ENCODE measurements around the gene SKAP1.
"Not testable (repeated sequence)": the region's sequence is repeated elsewhere in the genome, so short reads cannot be mapped to it uniquely, and the experiment has no call there.

SKAP1 gene

GRCh38 chr17:48282303-48282702, 147.7 kb downstream of the SKAP1 start:
- DNase-seq (ENCODE audit: low spot score), result no peak

GRCh38 chr17:48278760-48279491, 151.1 kb downstream of the SKAP1 start:
- no peak for DNase-seq (ENCODE audit: low spot score)

GRCh38 chr17:48276776-48277175, 153.2 kb downstream of the SKAP1 start:
- no peak for DNase-seq (ENCODE audit: low spot score)

DNA sequence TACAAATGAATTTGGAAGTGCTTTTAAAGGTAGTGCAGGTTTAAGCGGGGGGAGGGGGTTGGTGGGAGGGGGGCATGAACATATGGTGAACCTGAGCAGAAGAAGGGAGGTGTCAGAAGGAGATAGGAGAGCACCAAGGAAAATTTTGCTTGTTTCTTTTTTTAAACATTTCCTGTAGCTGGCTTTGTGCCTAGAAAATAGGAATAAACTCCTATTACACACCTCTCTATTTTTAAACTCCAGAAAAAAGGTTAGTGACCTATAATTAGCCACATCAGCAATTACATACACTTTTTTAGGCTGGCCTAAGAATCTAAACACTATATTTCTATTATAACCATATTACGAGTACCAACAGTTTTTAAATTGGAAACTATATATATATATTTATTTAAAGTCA, 159.1 kb downstream of the SKAP1 start:
- no peak for DNase-seq (ENCODE audit: low spot score)

DNA sequence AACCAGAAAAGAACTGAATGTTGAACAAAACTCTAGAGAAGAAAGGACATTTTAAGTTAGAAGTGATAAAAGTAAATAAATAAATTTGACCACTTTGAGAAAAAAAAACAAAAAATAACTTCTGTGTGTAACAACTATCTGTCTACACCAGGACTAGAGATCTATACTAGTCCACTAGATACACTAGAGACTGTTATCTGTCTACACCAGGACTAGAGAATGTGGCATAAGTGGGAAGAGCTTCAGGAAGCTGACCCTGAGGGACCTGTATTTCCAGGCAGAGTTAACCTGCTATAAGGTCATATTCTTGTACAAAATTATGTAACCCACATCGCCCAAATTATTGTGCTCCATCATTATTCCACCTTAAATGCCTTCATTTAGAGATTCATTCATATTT, 160.8 kb downstream of the SKAP1 start:
- no peak for DNase-seq (ENCODE audit: low spot score)

- no peak for DNase-seq (ENCODE audit: low spot score)
These were observed 166.3 kb downstream of the SKAP1 start for GRCh38 chr17:48263731-48264035.

DNA sequence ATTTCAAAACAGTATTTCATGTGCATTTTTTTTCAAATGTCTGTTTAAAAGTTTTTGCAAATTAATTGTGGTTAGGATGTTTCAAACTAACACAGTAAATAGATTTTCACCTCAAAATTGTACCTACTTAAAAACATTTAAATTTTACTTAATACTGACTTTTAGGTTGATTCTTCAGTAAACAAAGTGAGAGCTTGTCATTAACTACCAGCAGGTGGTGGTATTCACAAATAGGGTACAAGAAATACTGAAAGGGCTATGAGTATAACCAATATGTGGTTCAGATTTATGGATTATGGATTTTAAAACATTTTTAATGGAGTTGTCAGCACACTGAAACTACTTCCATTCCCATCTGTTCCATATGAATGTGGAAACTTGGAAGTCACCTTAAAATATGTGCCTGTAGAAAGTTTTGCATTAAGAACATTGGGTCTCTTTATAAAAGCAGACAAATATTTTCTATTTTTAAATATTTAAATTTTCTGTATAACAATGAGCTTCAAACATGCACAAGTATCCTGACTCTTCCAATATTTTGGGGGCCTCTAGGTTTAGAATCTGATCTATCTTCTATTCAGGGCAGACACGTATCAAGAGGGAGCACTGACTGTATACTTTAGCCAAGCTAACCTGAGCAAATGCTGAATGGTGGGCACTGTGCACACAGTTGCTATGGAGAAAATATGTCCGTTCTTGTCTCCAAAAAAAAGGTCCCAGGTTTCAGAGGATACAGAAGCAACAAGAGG, 166.9 kb downstream of the SKAP1 start:
- no peak for DNase-seq (ENCODE audit: low spot score)

DNA sequence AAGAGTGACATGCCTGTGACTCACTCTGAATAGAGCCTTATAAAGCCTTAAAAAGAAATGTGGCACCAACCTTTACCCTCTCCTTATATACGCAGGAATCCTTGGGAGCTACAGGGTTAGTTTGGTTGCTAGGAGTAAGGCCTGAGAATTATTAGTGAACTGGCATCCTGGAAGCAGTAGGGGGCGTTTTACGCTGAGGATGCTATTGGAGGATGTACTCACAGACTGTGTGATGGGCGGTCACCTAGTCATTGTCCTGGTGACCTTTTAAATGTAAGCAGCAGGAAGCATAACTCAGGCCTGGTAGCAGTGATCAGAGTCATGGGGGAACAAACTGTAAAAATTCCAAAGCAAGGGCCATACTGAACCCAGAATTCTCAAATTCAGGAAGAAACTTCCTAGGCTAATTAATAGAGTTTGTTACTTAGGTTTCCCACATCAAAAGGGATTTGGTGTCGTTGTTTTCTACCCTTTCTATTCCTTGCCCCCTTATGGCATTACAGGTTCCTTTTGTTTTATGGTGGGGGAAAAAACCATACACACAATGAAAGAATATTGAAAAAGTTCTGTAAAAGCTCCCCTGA, 168.6 kb downstream of the SKAP1 start:
- no peak for DNase-seq (ENCODE audit: low spot score)

GRCh38 chr17:48259694-48260291, 170.2 kb downstream of the SKAP1 start:
- peak; percentile 11 for DNase-seq (ENCODE audit: low spot score)

DNA sequence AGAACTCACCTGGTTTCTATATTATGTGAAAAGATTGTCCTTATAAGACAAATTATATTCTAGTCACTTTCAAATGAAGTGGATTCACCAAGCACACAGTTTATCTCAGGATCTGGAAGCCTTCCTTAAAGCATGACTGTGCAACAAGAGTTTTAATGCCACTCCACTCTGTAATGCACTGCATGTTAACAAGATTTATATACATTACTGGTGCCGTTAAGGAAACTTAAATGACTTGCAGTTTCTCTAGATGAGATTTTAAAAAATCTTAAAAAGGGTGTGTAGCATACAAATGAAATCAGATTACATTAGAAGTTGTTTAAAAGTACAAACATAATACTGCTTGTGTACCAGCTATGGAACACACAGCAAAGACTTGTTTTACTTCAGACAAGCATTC, 171.7 kb downstream of the SKAP1 start:
- DNase-seq (ENCODE audit: low spot score), result no peak

GRCh38 chr17:48255759-48256158, 174.3 kb downstream of the SKAP1 start:
- no peak for DNase-seq (ENCODE audit: low spot score)

DNA sequence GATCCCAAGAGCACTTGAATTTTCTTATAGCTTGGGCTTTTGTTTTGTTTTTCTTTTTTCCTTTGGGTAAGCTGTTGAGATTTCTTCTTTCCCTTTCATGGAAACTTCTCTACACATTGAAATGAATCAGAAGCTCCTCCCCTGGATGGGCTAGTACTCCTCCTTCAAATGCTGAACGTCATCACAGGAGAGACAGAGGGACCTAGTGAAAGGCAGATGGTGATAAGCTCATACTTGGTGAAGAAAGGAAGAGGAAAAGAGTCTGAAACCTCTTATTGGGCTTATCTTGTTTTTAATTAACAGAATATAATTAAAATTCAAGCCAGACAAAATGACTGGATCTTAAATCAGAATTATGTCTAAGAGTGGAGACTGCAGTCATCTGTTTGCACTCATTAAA, 175.1 kb downstream of the SKAP1 start:
- peak; percentile 9 for DNase-seq (ENCODE audit: low spot score)

GRCh38 chr17:48253975-48254374, 176.0 kb downstream of the SKAP1 start:
- no peak for DNase-seq (ENCODE audit: low spot score)

DNA sequence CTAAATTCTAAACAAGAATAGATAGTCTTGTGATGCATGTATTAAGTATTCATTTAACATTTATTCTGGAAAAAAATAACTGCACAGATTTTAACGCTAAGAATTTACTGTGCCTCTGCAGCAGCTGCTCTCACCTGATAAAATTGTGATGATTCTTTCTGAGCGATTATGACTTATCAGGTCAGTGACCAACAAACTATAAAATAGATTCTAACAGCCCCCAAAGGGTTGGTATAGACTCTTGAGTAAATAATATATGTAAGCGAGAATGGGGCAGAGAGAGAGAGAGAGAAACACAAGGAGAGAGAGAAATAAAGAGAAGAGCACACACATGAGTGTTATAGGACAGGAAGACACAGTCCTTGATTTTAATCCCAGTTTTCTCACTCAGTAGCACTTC, 178.1 kb downstream of the SKAP1 start:
- DNase-seq (ENCODE audit: low spot score), result no peak

GRCh38 chr17:48250949-48251348, 179.1 kb downstream of the SKAP1 start:
- DNase-seq (ENCODE audit: low spot score), result no peak

- not testable (repeated sequence) for DNase-seq (ENCODE audit: low spot score)
These were observed 180.0 kb downstream of the SKAP1 start for GRCh38 chr17:48250059-48250458.

DNA sequence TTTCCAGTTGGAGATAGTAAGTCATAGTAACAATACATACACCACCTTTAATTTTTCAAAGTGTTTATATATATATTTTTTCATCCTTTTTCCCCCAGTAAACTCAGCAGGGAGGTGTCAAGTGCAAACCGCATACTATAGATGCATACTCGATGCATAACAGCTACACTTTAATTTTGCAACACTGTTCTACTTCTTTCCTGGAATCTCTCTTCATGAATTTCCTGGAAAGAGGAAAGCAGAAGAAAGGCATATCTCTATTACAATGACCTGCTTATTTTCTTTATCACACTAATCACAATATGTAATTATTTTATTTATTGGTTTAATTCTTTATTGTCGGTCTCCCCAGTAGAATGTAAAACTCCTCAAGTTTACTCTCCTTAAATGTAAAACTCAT, 182.4 kb downstream of the SKAP1 start:
- DNase-seq (ENCODE audit: low spot score), result no peak

DNA sequence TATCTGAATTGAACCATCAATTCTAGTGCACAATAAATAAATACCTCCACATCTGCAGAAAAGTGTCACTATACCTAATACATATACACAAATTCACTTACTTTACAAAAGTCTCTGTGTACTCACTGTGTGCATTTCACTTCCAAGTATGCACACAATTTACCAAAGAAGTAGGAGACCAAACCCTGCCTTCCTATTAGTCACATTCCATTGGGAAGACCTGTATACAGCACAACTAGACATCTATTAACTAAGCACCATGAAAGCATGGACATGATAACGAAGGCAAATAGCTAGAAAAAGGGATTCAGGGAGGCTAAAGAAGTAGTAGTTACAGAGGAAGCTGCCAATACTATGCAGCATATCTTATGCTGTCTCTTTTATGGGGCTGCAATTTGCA, 183.0 kb downstream of the SKAP1 start:
- no peak for DNase-seq (ENCODE audit: low spot score)

DNA sequence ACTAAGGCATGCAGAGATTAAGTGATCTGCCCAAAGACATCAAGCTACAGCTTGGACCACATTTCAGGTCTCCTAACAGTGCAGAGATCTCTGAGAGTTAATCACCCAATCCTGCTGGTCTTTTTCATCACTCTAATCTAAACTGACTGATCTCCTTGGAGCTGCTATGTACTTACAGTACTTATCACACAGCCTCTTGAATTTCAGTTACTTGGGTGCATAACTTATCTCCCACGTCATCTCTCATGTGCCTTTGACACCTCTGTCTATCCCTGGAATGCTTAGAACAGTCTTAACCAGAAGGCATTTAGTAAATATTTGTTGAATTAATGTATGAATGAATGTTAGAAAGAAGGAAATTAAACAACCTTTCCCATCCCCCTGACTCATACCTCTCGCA, 183.4 kb downstream of the SKAP1 start:
- no peak for DNase-seq (ENCODE audit: low spot score)

- not testable (repeated sequence) for DNase-seq (ENCODE audit: low spot score)
These were observed 184.5 kb downstream of the SKAP1 start for GRCh38 chr17:48245465-48246033.

- DNase-seq (ENCODE audit: low spot score), result no peak
These were observed 185.2 kb downstream of the SKAP1 start for GRCh38 chr17:48244814-48245213.

GRCh38 chr17:48244121-48244711, 185.8 kb downstream of the SKAP1 start:
- peak; percentile 18 for DNase-seq (ENCODE audit: low spot score)

All from AG08395 (cell line).